ENCODE results near the gene FAM227B.
"Not testable (repeated sequence)": the region's sequence is repeated elsewhere in the genome, so short reads cannot be mapped to it uniquely, and the experiment has no call there.

The FAM227B gene

DNA sequence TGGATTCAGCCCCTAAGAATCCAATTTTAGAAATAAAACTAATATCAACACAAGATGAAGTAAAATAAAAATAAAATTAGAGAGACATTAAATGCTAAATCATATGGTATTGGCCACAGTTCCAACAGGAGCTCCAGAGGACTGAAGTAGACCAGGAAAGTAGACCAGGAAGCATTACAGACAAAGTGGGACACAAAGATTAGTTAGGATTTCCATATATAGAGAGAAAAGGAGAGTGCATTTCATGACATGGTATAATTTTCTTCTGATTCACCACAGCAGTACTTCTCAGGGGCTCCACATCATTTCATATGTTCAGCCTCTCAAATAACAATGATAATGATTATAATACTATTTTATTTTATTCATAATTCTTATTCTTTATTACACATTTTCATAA, 179.3 kb downstream of the FAM227B start:
- no peak for DNase-seq (ENCODE audit: low read depth in 4 of 4, low spot score in 1 of 4)

DNA sequence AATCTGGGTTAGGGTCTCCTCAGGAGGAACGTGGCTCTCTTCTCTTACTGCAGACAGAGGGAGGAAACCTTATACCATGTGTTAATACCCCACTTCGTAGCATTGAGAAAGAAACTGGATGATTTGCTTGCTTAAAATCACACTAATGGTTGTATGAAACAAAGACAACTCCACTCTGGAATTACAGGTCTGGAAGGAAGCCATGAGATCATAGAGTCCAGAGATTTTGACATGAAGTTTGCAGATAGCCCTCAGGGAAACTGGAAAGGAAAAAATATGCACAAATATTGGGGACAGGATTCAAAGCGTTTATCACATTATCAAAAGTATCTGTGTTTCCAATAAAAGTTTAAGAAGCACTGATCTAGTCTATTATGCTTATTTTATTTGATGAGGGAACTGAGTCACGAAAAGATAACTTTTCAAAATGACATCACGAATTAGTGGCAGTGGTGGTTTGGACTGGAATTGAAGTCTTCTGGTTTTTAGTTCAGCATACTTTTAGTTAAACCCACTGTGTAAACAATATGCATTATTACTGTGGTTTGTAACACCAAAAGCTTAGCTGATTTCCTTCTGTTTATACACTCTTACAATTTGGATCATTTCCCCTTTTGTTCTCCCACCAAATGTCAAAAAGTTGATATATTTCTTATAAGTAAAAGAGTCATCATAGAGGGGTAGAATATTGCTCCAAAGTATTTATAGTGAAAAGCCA, 180.8 kb downstream of the FAM227B start:
- no peak for DNase-seq (ENCODE audit: low read depth in 4 of 4, low spot score in 1 of 4)

DNA sequence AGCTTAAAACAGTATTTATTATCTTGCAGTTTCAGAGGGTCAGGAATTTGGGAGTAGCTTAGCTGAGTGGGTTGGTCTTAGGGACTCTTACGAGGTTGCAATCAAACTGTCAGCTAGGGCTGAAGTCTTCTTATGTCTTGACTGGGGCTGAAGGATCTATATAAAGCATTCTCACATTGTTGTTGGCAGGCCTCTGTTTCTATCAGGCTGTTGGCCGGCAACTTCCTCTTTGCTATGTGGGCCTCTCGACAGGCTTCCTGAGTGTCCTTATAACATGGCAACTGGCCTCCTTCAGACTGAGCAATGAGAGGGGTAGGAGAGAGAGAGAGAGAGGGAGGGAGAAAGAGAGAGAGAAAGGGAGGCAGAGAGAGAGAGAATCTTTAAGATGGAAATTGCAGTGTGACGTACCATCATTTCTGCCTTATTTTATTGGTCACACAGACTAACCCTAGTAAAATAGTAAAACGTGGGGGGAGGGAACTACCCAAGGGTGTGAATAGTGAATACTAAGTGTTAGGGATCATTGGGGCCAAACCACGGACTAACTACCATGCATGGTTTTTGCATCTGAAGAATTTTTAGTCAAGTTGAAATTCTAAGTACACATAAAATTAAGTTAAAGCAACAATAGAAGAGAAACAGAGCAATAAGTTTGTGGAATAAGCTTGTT, 181.5 kb downstream of the FAM227B start:
- DNase-seq (ENCODE audit: low read depth in 4 of 4, low spot score in 1 of 4): no peak

DNA sequence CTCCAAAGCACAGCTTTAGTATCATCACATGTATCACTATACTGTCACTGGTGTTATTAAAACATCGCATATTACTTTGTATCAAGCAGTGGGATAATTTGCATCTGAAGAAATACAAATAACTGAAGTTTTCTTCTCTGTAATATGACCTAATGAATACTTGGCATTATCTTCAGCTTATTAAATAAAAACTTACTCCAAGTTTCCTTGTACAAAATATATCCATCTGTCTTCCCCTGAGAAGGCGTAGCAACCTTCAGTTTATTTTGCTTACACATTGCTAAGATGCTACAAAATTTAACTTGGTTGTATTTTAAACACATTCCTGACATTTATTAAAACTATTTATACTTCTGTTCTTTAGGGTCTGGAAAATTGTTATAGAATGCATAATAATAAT, 183.9 kb downstream of the FAM227B start:
- DNase-seq (ENCODE audit: low read depth in 4 of 4, low spot score in 1 of 4): no peak

DNA sequence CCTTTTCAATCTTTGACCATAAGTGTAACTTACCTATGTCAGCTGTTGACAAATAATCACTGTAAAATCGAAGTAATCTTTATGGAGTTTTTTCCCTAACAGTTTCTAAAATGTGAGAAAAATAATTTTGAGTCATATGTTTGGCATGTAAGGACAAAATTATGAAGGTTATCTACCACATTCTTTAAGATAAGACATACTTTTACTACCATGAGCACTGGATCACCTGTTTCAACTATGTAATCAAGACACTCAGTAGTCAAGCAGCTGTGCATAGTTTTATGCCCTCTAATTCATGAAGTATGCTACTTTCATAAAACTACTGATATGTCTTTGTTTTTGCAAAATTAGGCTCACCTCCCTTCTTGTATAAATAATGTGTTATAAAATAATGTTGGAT, 185.4 kb downstream of the FAM227B start:
- DNase-seq (ENCODE audit: low read depth in 4 of 4, low spot score in 1 of 4): no peak

DNA sequence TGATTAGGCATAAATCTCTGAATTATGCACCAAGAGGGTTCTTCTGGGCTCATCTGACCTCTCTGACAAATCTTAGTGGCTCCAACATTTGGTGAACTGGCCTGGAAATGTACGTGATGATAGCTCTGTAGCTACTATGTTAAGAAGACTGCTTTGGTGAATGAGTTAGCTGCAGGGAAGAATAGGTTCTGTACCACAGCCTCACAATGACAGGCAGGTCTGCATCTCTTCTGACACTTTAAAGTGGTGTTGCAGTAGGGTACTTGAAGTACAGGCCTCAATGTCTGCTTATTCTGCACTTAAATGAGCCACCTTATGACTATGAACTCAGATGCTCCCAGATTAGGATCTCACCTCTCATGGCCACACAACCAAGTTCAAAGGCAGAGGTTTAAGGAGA, 190.6 kb downstream of the FAM227B start:
- DNase-seq (ENCODE audit: low read depth in 4 of 4, low spot score in 1 of 4): no peak

DNA sequence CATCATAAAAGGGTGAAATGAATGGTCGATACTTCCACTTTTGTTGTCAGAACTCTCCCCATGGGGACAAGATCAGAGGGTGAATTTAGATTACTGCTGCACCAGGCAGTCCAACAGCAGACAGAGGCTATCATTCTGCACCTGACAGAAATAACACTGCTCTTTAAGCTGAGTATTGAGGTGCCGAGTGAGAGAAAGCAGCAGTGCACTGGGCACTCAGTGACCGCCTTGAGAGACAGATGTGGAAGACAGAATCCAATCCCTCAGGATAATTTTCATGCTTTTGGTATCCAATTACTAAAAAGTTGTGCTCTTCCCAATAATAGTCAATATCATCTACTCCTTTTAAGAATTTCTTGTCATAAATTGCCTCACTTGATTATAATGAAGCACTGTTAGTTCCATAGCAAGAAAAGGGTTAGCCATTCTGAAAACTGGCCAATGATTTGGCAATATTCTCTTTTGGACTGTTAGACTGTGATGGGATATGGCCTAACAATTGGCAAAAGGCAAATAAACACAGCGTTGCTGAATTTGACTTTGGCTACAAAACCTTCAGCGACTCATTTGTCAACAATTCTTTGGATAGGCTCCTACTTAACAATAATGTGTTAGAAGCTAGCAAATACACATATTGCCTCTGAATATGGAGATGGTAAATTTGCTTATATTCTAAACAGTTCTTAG, 192.1 kb downstream of the FAM227B start:
- DNase-seq (ENCODE audit: low read depth in 4 of 4, low spot score in 1 of 4): no peak

- DNase-seq (ENCODE audit: low read depth in 4 of 4, low spot score in 1 of 4): no peak
These were observed 193.2 kb downstream of the FAM227B start for GRCh38 chr15:49427372-49427771.

DNA sequence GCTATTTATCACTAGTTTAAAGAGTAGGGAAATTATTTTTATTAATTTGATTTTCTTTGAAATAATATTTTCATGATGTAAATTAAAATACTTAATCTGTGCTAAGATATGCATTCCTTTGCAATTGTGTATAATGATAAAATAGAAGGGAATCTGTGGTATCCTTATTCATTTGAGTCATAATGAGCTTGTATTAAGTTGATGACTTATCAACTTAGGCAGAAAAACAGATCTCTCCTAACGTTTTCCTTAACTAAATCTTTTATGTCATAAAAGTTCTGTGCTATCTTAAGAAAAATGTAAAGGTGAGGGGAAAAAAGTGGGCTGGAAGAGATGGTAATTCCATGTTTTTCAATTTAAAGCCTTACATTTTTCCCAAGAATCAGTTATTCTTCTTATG, 195.7 kb downstream of the FAM227B start:
- DNase-seq (ENCODE audit: low read depth in 4 of 4, low spot score in 1 of 4): no peak

DNA sequence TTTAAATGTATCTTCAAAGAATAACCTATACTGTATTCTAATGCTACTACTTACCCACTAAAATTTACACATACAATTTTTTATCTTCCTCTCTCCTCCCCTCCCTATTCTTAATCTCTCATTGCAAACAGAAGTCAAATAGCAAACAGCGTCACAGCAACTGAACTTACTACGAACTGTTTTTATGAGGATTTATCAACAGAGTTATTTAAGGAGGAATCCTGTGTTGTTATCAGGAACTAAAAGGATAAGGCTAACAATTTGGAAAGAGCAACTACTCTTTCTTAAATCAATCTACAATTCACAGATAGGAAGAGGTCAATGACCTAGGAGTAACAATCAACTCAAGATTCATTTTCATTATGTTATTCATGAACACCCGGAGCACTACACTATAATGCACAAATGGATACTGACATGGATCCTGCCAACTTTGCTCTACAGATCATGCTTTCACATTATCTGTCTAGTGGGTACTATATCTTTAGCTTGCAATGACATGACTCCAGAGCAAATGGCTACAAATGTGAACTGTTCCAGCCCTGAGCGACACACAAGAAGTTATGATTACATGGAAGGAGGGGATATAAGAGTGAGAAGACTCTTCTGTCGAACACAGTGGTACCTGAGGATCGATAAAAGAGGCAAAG, 196.6 kb downstream of the FAM227B start:
- no peak for DNase-seq (ENCODE audit: low read depth in 4 of 4, low spot score in 1 of 4)

- DNase-seq (ENCODE audit: low read depth in 4 of 4, low spot score in 1 of 4): no peak
These were observed 197.6 kb downstream of the FAM227B start, which contains the start of gene FGF7 for GRCh38 chr15:49423021-49423420. TSS of gene FGF7 (plus strand) at chr15:49423242. CDS start at chr15:49424298, 1,056 bp downstream.

DNA sequence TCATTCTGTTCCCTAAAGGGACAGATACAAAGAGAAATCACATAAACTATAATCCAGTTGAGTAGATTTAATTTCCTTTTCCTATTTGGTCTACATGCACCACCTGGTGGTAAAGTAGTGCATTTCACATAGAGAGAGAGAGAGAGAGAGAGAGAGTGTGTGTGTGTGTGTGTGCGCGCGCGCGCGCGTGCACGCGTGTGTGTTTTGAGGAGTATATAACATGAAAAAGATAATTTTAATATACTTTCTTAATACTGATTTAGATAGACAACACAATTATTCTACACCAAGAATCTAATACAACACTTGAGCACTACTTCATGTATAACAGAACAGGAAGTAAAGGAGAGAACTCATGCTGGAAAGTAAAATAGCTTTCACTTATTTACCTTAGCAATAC, 198.6 kb downstream of the FAM227B start:
- peak in 2 of 4 experiments; percentile 2 to 3 for DNase-seq (ENCODE audit: low read depth in 4 of 4, low spot score in 1 of 4)

DNA sequence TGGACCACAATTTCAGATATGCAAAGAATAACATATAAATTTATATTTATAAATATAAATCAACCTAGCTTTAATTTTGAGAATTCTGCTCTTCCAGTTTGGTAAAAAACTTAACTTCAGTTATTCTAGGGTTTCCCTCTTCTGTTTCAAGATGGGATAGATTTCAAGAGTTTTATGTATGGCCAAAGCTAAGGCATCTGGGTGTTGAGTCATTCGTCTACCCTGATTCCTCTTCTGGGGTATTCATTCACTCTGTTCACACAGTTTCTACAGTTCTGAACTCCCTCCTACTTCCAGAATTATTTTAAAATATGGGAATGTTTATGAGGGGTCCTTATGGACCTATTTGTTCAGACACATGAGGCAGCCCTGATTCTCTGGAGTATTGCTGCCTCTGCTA, 201.8 kb downstream of the FAM227B start:
- DNase-seq (ENCODE audit: low read depth in 4 of 4, low spot score in 1 of 4): no peak

- DNase-seq (ENCODE audit: low read depth in 4 of 4, low spot score in 1 of 4): no peak
These were observed 205.0 kb downstream of the FAM227B start for GRCh38 chr15:49415638-49416037.

- DNase-seq (ENCODE audit: low read depth in 4 of 4, low spot score in 1 of 4): no peak
These were observed 205.5 kb downstream of the FAM227B start for GRCh38 chr15:49415149-49415548.

GRCh38 chr15:49412797-49413196, 207.8 kb downstream of the FAM227B start:
- DNase-seq (ENCODE audit: low read depth in 4 of 4, low spot score in 1 of 4): no peak

- DNase-seq (ENCODE audit: low read depth in 4 of 4, low spot score in 1 of 4): no peak
These were observed 210.0 kb downstream of the FAM227B start for GRCh38 chr15:49410641-49411040.

DNA sequence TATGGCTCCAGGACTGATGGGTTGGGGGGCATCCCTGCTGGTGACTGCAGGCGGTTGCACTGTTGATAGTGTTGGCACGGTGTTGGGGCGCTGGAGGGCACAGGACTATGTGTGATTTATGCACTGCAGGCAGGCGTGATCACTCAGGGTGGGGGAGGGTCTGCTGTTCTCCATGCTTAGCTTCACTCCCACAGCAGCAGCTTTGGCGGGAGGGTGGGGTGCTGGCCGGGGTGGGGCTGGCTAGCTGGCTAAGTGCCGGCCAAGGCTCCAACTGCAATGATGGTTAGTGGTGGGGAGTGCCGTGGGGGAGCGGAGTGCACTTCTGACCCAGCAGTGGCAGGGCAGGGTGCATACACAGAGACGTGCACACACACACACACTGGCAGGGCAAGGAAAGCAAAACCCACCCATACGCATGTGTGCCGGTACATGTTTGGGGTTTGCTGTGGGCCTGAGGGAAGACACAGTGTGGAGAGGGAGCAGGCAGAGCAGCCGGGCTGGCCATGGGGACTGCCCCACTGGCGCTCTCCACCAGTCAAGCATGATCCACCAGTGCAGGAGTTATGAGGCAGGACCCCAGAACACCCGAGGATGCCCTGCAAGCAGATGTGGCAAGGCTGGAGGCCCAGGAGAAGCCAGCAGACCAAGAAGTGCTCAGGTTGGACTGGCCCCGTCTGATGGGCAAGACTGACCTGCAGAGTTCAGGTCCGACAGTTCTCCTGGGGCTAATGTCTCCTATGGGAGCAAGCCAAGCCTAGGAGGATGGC, 214.1 kb downstream of the FAM227B start:
- no peak for DNase-seq (ENCODE audit: low read depth in 4 of 4, low spot score in 1 of 4)

DNA sequence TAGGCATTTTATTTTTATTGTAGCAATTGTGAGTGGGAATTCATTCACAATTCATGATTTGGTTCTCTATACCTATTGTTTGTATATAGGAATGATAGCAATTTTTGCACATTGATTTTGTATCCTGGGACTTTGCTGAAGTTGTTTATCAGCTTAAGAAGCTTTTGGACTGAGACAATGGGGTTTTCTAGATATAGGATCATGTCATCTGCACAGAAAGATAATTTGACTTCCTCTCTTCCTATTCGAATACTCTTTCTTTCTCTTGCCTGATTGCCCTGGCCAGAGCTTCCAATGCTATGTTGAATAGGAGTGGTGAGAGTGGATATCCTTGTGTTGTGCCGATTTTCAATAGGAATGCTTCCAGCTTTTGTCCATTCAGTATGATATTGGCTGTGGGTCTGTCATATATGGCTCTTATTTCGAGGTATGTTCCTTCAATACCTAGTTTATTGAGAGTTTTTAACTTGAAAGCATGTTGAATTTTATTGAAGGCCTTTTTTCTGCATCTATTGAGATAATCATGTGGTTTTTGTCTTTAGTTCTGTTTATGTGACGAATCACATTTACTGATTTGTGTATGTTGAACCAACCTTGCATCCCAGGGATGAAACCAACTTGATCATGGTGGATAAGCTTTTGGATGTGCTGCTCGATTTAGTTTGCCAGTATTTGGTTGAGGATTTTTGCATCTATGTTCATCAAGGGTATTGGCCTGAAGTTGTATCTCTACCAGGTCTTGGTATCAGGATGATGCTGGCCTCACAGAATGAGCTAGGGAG, 217.9 kb downstream of the FAM227B start:
- not testable (repeated sequence) for DNase-seq (ENCODE audit: low read depth in 4 of 4, low spot score in 1 of 4)

- no peak for DNase-seq (ENCODE audit: low read depth in 4 of 4, low spot score in 1 of 4)
These were observed 233.1 kb downstream of the FAM227B start for GRCh38 chr15:49387471-49387870.
